SK-N-DZ (cell line): ENCODE data around the gene PCDHGB3.
"Not testable (repeated sequence)": the region's sequence is repeated elsewhere in the genome, so short reads cannot be mapped to it uniquely, and the experiment has no call there.

Experiments used
- DNase-seq: peaks from one replicate; pipeline ENCODE4 v3.0.0-alpha.2; 2015; ENCODE audit warnings: low spot score

PCDHGB3 gene

GRCh38 chr5:141392429-141393198 is 22.6 kb downstream of the PCDHGB3 start, which contains the start of gene PCDHGA8:
Gene PCDHGA8 (plus strand): TSS chr5:141392633. CDS start chr5:141392814, 181 bp downstream.
- no peak for DNase-seq

- no peak for DNase-seq
Observed at GRCh38 chr5:141393267-141393666, 23.2 kb downstream of the PCDHGB3 start.

GRCh38 chr5:141394401-141395187 is 24.6 kb downstream of the PCDHGB3 start:
- not testable (repeated sequence) for DNase-seq

- not testable (repeated sequence) for DNase-seq
Observed at GRCh38 chr5:141397756-141398551, 27.9 kb downstream of the PCDHGB3 start, which contains the start of gene PCDHGB5. Gene PCDHGB5 (plus strand): TSS chr5:141397947. CDS start chr5:141398128, 181 bp downstream.

GRCh38 chr5:141398608-141399007 is 28.6 kb downstream of the PCDHGB3 start:
- no peak for DNase-seq

- no peak for DNase-seq
Observed at GRCh38 chr5:141399555-141400258, 29.7 kb downstream of the PCDHGB3 start.

- peak; percentile 47 for DNase-seq
Observed at GRCh38 chr5:141402553-141403243, 32.7 kb downstream of the PCDHGB3 start, which contains the start of gene PCDHGA9. Gene PCDHGA9 (plus strand): TSS chr5:141402778. CDS start chr5:141402953, 175 bp downstream.

- no peak for DNase-seq
Observed at GRCh38 chr5:141403387-141403786, 33.3 kb downstream of the PCDHGB3 start.

- DNase-seq: peak; percentile 73
Observed at GRCh38 chr5:141407790-141408505, 37.9 kb downstream of the PCDHGB3 start, which contains the start of gene PCDHGB6. Gene PCDHGB6 (plus strand): TSS chr5:141408021. CDS start chr5:141408203, 182 bp downstream.

- DNase-seq: no peak
Observed at GRCh38 chr5:141409598-141410306, 39.7 kb downstream of the PCDHGB3 start.

GRCh38 chr5:141411575-141411974 is 41.5 kb downstream of the PCDHGB3 start:
- DNase-seq: no peak

GRCh38 chr5:141412854-141413539 is 43.0 kb downstream of the PCDHGB3 start, which contains the start of gene PCDHGA10:
Gene PCDHGA10 (plus strand): TSS chr5:141412987. CDS start chr5:141413176, 189 bp downstream.
- DNase-seq: no peak

- DNase-seq: no peak
Observed at GRCh38 chr5:141413540-141414069, 43.6 kb downstream of the PCDHGB3 start.

GRCh38 chr5:141414548-141415274 is 44.7 kb downstream of the PCDHGB3 start:
- DNase-seq: not testable (repeated sequence)

- DNase-seq: not testable (repeated sequence)
Observed at GRCh38 chr5:141415275-141415618, 45.2 kb downstream of the PCDHGB3 start.

- DNase-seq: peak; percentile 29
Observed at GRCh38 chr5:141417494-141418172, 47.6 kb downstream of the PCDHGB3 start, which contains the start of gene PCDHGB7. Gene PCDHGB7 (plus strand): TSS chr5:141417677. CDS start chr5:141417860, 183 bp downstream.
